Measurements from ENCODE around the gene PUSL1.
A peak's percentile ranks its signal among the peaks of the same experiment; 100 is the strongest.

Gene PUSL1

GRCh38 chr1:1274299-1274930 lies 34.0 kb upstream of the PUSL1 start:
- no peak for TF ChIP-seq EZH2 (IDR thresholded peaks at IDR 0.05)
- TF ChIP-seq POLR2AphosphoS5 (IDR thresholded peaks at IDR 0.05; ENCODE audit: borderline replicate concordance, low read depth, low read length) = no peak
- TF ChIP-seq FOXP2 (optimal IDR thresholded peaks at IDR 0.05; ENCODE audit: control extremely low read depth, extremely low read length, insufficient read depth) = no peak
- H3K27ac ChIP-seq = peak overlapping the region; percentile 70; the same call in 1 of the 2 replicates
- DNase-seq (ENCODE audit: low read depth, low spot score) = no peak

GRCh38 chr1:1274931-1275431 lies 33.4 kb upstream of the PUSL1 start:
- H3K9me3 ChIP-seq (ENCODE audit: low read depth, low read length) = no peaks in the 10 kb centered on the region
- H3K36me3 ChIP-seq (ENCODE audit: insufficient read depth, low read length) = peaks cover 13% of the 10 kb centered on the region
- no peak for DNase-seq (ENCODE audit: low read depth, low spot score)
- H3K9ac ChIP-seq (ENCODE audit: insufficient read length) = no peak overlapping the region
- H3K27ac ChIP-seq = no peak overlapping the region
- TF ChIP-seq EZH2 (IDR thresholded peaks at IDR 0.05) (no peak), FOXP2 (optimal IDR thresholded peaks at IDR 0.05; ENCODE audit: control extremely low read depth, extremely low read length, insufficient read depth) (no peak)
- peak overlapping the region; percentile 92 for H3K4me3 ChIP-seq

More at GRCh38 chr1:1274299-1274930, 34.0 kb upstream of the PUSL1 start:
- Histone ChIP-seq H3K36me3 (ENCODE audit: insufficient read depth, low read length) (peaks cover 13% of the 10 kb centered on the region), H3K9me3 (ENCODE audit: low read depth, low read length) (no peaks in the 10 kb centered on the region), H3K9ac (ENCODE audit: insufficient read length) (peak overlapping the region; percentile 90), H3K4me3 (peak overlapping the region; percentile 92)

- Histone ChIP-seq H3K9me3 (ENCODE audit: low read depth, low read length) (no peaks in the 10 kb centered on the region), H3K27ac (no peak overlapping the region), H3K4me3 (no peak overlapping the region), H3K36me3 (ENCODE audit: insufficient read depth, low read length) (peaks cover 12% of the 10 kb centered on the region), H3K9ac (ENCODE audit: insufficient read length) (no peak overlapping the region)
- TF ChIP-seq POLR2AphosphoS5 (IDR thresholded peaks at IDR 0.05; ENCODE audit: borderline replicate concordance, low read depth, low read length) (no peak), FOXP2 (optimal IDR thresholded peaks at IDR 0.05; ENCODE audit: control extremely low read depth, extremely low read length, insufficient read depth) (no peak), EZH2 (IDR thresholded peaks at IDR 0.05) (no peak)
- DNase-seq (ENCODE audit: low read depth, low spot score) = no peak
These were observed 32.6 kb upstream of the PUSL1 start for GRCh38 chr1:1275836-1276235.

GRCh38 chr1:1278620-1279019 lies 29.8 kb upstream of the PUSL1 start:
- H3K9ac ChIP-seq (ENCODE audit: insufficient read length) = no peak overlapping the region
- no peak overlapping the region for H3K4me3 ChIP-seq
- H3K27ac ChIP-seq = no peak overlapping the region
- DNase-seq (ENCODE audit: low read depth, low spot score) = no peak
- no peaks in the 10 kb centered on the region for H3K36me3 ChIP-seq (ENCODE audit: insufficient read depth, low read length)
- no peak for TF ChIP-seq POLR2AphosphoS5 (IDR thresholded peaks at IDR 0.05; ENCODE audit: borderline replicate concordance, low read depth, low read length)
- no peak for TF ChIP-seq EZH2 (IDR thresholded peaks at IDR 0.05)
- TF ChIP-seq FOXP2 (optimal IDR thresholded peaks at IDR 0.05; ENCODE audit: control extremely low read depth, extremely low read length, insufficient read depth) = no peak
- no peaks in the 10 kb centered on the region for H3K9me3 ChIP-seq (ENCODE audit: low read depth, low read length)

GRCh38 chr1:1279028-1279427 lies 29.4 kb upstream of the PUSL1 start:
- Histone ChIP-seq H3K9me3 (ENCODE audit: low read depth, low read length) (no peaks in the 10 kb centered on the region), H3K27ac (no peak overlapping the region), H3K4me3 (no peak overlapping the region), H3K9ac (ENCODE audit: insufficient read length) (no peak overlapping the region), H3K36me3 (ENCODE audit: insufficient read depth, low read length) (no peaks in the 10 kb centered on the region)
- no peak for TF ChIP-seq EZH2 (IDR thresholded peaks at IDR 0.05)
- no peak for TF ChIP-seq FOXP2 (optimal IDR thresholded peaks at IDR 0.05; ENCODE audit: control extremely low read depth, extremely low read length, insufficient read depth)
- no peak for TF ChIP-seq POLR2AphosphoS5 (IDR thresholded peaks at IDR 0.05; ENCODE audit: borderline replicate concordance, low read depth, low read length)
- DNase-seq (ENCODE audit: low read depth, low spot score) = no peak

GRCh38 chr1:1280782-1281481 lies 27.5 kb upstream of the PUSL1 start:
- H3K9ac ChIP-seq (ENCODE audit: insufficient read length) = no peak overlapping the region
- DNase-seq (ENCODE audit: low read depth, low spot score) = no peak
- H3K9me3 ChIP-seq (ENCODE audit: low read depth, low read length) = no peaks in the 10 kb centered on the region
- no peak overlapping the region for H3K4me3 ChIP-seq
- H3K36me3 ChIP-seq (ENCODE audit: insufficient read depth, low read length) = no peaks in the 10 kb centered on the region
- TF ChIP-seq POLR2AphosphoS5 (IDR thresholded peaks at IDR 0.05; ENCODE audit: borderline replicate concordance, low read depth, low read length) (no peak), FOXP2 (optimal IDR thresholded peaks at IDR 0.05; ENCODE audit: control extremely low read depth, extremely low read length, insufficient read depth) (no peak), EZH2 (IDR thresholded peaks at IDR 0.05) (no peak)
- no peak overlapping the region for H3K27ac ChIP-seq

- H3K27ac ChIP-seq = no peak overlapping the region
These were observed 26.7 kb upstream of the PUSL1 start for GRCh38 chr1:1281533-1282321.

GRCh38 chr1:1282998-1283397 lies 25.4 kb upstream of the PUSL1 start:
- Histone ChIP-seq H3K9ac (ENCODE audit: insufficient read length) (no peak overlapping the region), H3K4me3 (no peak overlapping the region), H3K9me3 (ENCODE audit: low read depth, low read length) (no peaks in the 10 kb centered on the region), H3K27ac (no peak overlapping the region), H3K36me3 (ENCODE audit: insufficient read depth, low read length) (no peaks in the 10 kb centered on the region)
- DNase-seq (ENCODE audit: low read depth, low spot score) = no peak
- TF ChIP-seq FOXP2 (optimal IDR thresholded peaks at IDR 0.05; ENCODE audit: control extremely low read depth, extremely low read length, insufficient read depth) (no peak), POLR2AphosphoS5 (IDR thresholded peaks at IDR 0.05; ENCODE audit: borderline replicate concordance, low read depth, low read length) (no peak), EZH2 (IDR thresholded peaks at IDR 0.05) (no peak)

More at GRCh38 chr1:1281533-1282321, 26.7 kb upstream of the PUSL1 start:
- no peak overlapping the region for H3K9ac ChIP-seq (ENCODE audit: insufficient read length)
- DNase-seq (ENCODE audit: low read depth, low spot score) = no peak
- no peaks in the 10 kb centered on the region for H3K9me3 ChIP-seq (ENCODE audit: low read depth, low read length)
- no peaks in the 10 kb centered on the region for H3K36me3 ChIP-seq (ENCODE audit: insufficient read depth, low read length)
- TF ChIP-seq EZH2 (IDR thresholded peaks at IDR 0.05) (no peak), POLR2AphosphoS5 (IDR thresholded peaks at IDR 0.05; ENCODE audit: borderline replicate concordance, low read depth, low read length) (no peak)
- H3K4me3 ChIP-seq = no peak overlapping the region
